Karpas-422 (cell line): ENCODE results near the gene ARMS2. TPM values are rescaled to one million over a fixed set of nuclear protein-coding genes. Genes with fewer than 3 reads are reported as not detected.

Experiments
- DNase-seq: peaks from one replicate; pipeline ENCODE4 v3.0.0-alpha.2; 2015
- H2AFZ ChIP-seq: fragments of 200-600 bp; sonication (generic); 2 replicates; pipeline ENCODE4 v1.6.1; 2014; ENCODE audit warnings: antibody characterized with exemption, low read length, mixed read lengths
- H3K27ac ChIP-seq: fragments of 200-600 bp; sonication (generic); 2 replicates; pipeline ENCODE4 v1.5.1; 2014; ENCODE audit warnings: mild to moderate bottlenecking, low read length, moderate library complexity
- H3K27me3 ChIP-seq: fragments of 200-600 bp; sonication (generic); 2 replicates; pipeline ENCODE4 v1.6.1; 2014; ENCODE audit warnings: low read length, mixed read lengths
- H3K36me3 ChIP-seq: fragments of 200-600 bp; sonication (generic); 2 replicates; pipeline ENCODE4 v1.6.1; 2014; ENCODE audit warnings: low read length, mixed read lengths; ENCODE audit not compliant: insufficient read depth
- H3K4me1 ChIP-seq: fragments of 200-600 bp; sonication (generic); 2 replicates; pipeline ENCODE4 v1.6.1; 2014; ENCODE audit warnings: mild to moderate bottlenecking, low read length, mixed read lengths
- H3K4me2 ChIP-seq: fragments of 200-600 bp; sonication (generic); 2 replicates; pipeline ENCODE4 v1.6.1; 2014; ENCODE audit warnings: low read length, low read depth, mild to moderate bottlenecking; ENCODE audit not compliant: poor library complexity, severe bottlenecking
- H3K4me3 ChIP-seq: fragments of 200-600 bp; sonication (generic); 2 replicates; pipeline ENCODE4 v1.5.1; 2014; ENCODE audit warnings: mild to moderate bottlenecking, antibody characterized with exemption, low read length, mixed read lengths
- H3K79me2 ChIP-seq: fragments of 200-600 bp; sonication (generic); 2 replicates; pipeline ENCODE4 v1.6.1; 2014; ENCODE audit warnings: mild to moderate bottlenecking, low read length, mixed read lengths
- H3K9ac ChIP-seq: fragments of 200-600 bp; sonication (generic); 2 replicates; pipeline ENCODE4 v1.6.0; 2014; ENCODE audit warnings: low read length
- H3K9me2 ChIP-seq: fragments of 200-600 bp; sonication (generic), shearing (Covaris generic); replicated peaks from 2 replicates; pipeline ENCODE4 v1.6.0; 2014; ENCODE audit warnings: mild to moderate bottlenecking, low read length, moderate library complexity; ENCODE audit not compliant: insufficient read depth
- H3K9me3 ChIP-seq: fragments of 300-700, 200-600 bp; sonication (generic); 2 replicates; pipeline ENCODE4 v1.6.1; 2014; ENCODE audit warnings: low read length, mixed read lengths
- H4K20me1 ChIP-seq: fragments of 200-600 bp; sonication (generic); 2 replicates; pipeline ENCODE4 v1.6.1; 2014; ENCODE audit warnings: mild to moderate bottlenecking, antibody characterized with exemption, low read length, low read depth; ENCODE audit not compliant: insufficient read depth
- total RNA-seq: library from RNA; depleted of rRNA; stranded (reverse); fragments of >200 nt; shearing (Covaris generic); gene quantifications from 2 replicates; pipeline ENCODE4 v1.2.3, GENCODE V29; 2014; ENCODE audit warnings: low replicate concordance

Gene ARMS2
- total RNA-seq, 1 experiment from 2014 or later: not detected

GRCh38 chr10:122445904-122446303 is 8.5 kb upstream of the ARMS2 start:
- Histone ChIP-seq H3K4me3 (no peak overlapping the region), H3K9ac (no peak overlapping the region), H4K20me1 (no peaks in the 10 kb centered on the region), H3K27ac (no peak overlapping the region), H3K4me1 (no peaks in the 10 kb centered on the region), H3K79me2 (no peaks in the 10 kb centered on the region), H3K36me3 (no peaks in the 10 kb centered on the region), H3K9me2 (no peaks in the 10 kb centered on the region), H3K9me3 (no peaks in the 10 kb centered on the region), H2AFZ (no peak overlapping the region), H3K4me2 (no peak overlapping the region), H3K27me3 (no peaks in the 10 kb centered on the region)
- DNase-seq: no peak

- H3K4me2 ChIP-seq: no peak overlapping the region
- no peak overlapping the region for H3K27ac ChIP-seq
- no peaks in the 10 kb centered on the region for H3K9me2 ChIP-seq
- H2AFZ ChIP-seq: no peak overlapping the region
- H3K4me3 ChIP-seq: no peak overlapping the region
- DNase-seq: no peak
- no peaks in the 10 kb centered on the region for H3K79me2 ChIP-seq
- no peak overlapping the region for H3K9ac ChIP-seq
- H3K36me3 ChIP-seq: no peaks in the 10 kb centered on the region
- no peaks in the 10 kb centered on the region for H3K27me3 ChIP-seq
- H3K4me1 ChIP-seq: no peaks in the 10 kb centered on the region
- H3K9me3 ChIP-seq: no peaks in the 10 kb centered on the region
- H4K20me1 ChIP-seq: no peaks in the 10 kb centered on the region
Observed at GRCh38 chr10:122446668-122447423, 7.6 kb upstream of the ARMS2 start.

- no peak overlapping the region for H2AFZ ChIP-seq
- H3K27ac ChIP-seq: no peak overlapping the region
- no peaks in the 10 kb centered on the region for H3K36me3 ChIP-seq
- no peak overlapping the region for H3K9ac ChIP-seq
- no peaks in the 10 kb centered on the region for H3K9me2 ChIP-seq
- no peak for DNase-seq
- H4K20me1 ChIP-seq: no peaks in the 10 kb centered on the region
- no peak overlapping the region for H3K4me2 ChIP-seq
- no peaks in the 10 kb centered on the region for H3K27me3 ChIP-seq
- H3K79me2 ChIP-seq: no peaks in the 10 kb centered on the region
- no peaks in the 10 kb centered on the region for H3K4me1 ChIP-seq
- H3K9me3 ChIP-seq: no peaks in the 10 kb centered on the region
- H3K4me3 ChIP-seq: no peak overlapping the region
Observed at GRCh38 chr10:122448600-122448999, 5.9 kb upstream of the ARMS2 start.

- DNase-seq: no peak
- H3K4me3 ChIP-seq: no peak overlapping the region
- no peak overlapping the region for H3K27ac ChIP-seq
- H4K20me1 ChIP-seq: no peaks in the 10 kb centered on the region
- H3K4me2 ChIP-seq: no peak overlapping the region
- H3K36me3 ChIP-seq: no peaks in the 10 kb centered on the region
- H3K9me3 ChIP-seq: no peaks in the 10 kb centered on the region
- H3K4me1 ChIP-seq: no peaks in the 10 kb centered on the region
- no peaks in the 10 kb centered on the region for H3K79me2 ChIP-seq
- no peak overlapping the region for H3K9ac ChIP-seq
- no peaks in the 10 kb centered on the region for H3K27me3 ChIP-seq
- no peak overlapping the region for H2AFZ ChIP-seq
- H3K9me2 ChIP-seq: no peaks in the 10 kb centered on the region
Observed at GRCh38 chr10:122449153-122449552, 5.3 kb upstream of the ARMS2 start.

DNA sequence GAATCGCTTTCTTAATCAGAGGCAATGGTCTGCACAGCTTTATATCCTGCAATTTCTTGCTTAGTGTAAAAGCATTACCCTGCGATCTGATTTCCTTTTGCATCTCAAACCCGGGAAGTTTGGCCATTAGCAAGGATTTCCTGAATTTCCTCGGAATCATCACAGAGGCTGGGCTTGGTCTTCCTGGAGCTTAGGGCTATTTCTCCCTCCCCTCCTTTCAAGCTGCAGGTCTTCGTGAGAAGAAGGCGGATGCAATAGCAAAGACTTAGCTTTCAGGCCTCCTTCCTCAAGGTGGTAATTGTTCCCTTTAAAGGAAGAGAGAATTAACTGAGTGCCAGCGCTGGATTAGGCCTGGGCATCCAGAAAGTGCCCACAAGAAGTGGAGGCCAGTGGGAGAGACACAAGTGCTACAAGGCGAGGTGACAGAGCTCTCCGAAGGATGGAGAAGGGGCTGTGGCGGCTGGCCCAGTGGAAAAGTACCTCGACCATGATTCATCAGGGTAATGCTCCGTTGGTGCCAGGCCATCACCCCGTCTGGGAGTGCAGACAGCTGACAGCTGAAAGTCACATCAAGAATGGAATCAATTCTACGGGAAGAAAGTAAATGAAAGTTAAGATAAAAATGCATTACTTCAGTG is 4.0 kb upstream of the ARMS2 start:
- H2AFZ ChIP-seq: no peak overlapping the region
- no peaks in the 10 kb centered on the region for H3K9me3 ChIP-seq
- no peak overlapping the region for H3K27ac ChIP-seq
- H3K4me1 ChIP-seq: no peaks in the 10 kb centered on the region
- no peak overlapping the region for H3K4me2 ChIP-seq
- no peaks in the 10 kb centered on the region for H3K9me2 ChIP-seq
- H3K27me3 ChIP-seq: no peaks in the 10 kb centered on the region
- H3K79me2 ChIP-seq: no peaks in the 10 kb centered on the region
- no peak overlapping the region for H3K4me3 ChIP-seq
- no peaks in the 10 kb centered on the region for H3K36me3 ChIP-seq
- no peaks in the 10 kb centered on the region for H4K20me1 ChIP-seq
- DNase-seq: no peak
- H3K9ac ChIP-seq: no peak overlapping the region

DNA sequence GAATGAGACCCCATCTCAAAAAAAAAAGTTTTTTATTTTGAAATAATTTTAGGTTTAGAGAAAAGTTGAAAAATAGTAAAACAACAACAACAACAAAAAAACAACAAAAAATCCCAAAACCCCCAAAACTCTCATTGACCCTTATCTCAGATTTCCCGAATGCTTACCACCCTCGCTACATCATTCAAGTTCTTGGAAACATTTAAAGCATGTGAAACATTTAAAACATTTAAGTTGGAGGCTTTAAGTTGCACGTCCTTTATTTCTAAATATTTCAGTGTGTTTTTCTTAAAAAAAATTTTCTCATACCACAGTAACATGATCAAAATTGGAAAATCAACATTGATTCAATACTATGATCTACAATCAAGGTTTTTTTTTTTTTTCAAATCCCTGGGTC is 382 bp upstream of the ARMS2 start:
- no peak overlapping the region for H3K4me3 ChIP-seq
- no peak overlapping the region for H3K9ac ChIP-seq
- no peak overlapping the region for H3K4me2 ChIP-seq
- no peak overlapping the region for H2AFZ ChIP-seq
- H3K9me3 ChIP-seq: no peaks in the 10 kb centered on the region
- no peak for DNase-seq
- no peaks in the 10 kb centered on the region for H4K20me1 ChIP-seq
- no peaks in the 10 kb centered on the region for H3K4me1 ChIP-seq
- H3K9me2 ChIP-seq: no peaks in the 10 kb centered on the region
- H3K27me3 ChIP-seq: no peaks in the 10 kb centered on the region
- no peak overlapping the region for H3K27ac ChIP-seq
- no peaks in the 10 kb centered on the region for H3K36me3 ChIP-seq
- H3K79me2 ChIP-seq: no peaks in the 10 kb centered on the region

- H4K20me1 ChIP-seq: no peaks in the 10 kb centered on the region
Observed at GRCh38 chr10:122455376-122456079, 1.1 kb downstream of the ARMS2 start.

GRCh38 chr10:122457934-122458333 is 3.5 kb downstream of the ARMS2 start:
- Histone ChIP-seq H3K27me3 (no peaks in the 10 kb centered on the region), H2AFZ (no peak overlapping the region), H3K4me1 (no peaks in the 10 kb centered on the region), H3K4me3 (no peak overlapping the region), H4K20me1 (no peaks in the 10 kb centered on the region), H3K9me3 (no peaks in the 10 kb centered on the region), H3K9me2 (no peaks in the 10 kb centered on the region), H3K36me3 (no peaks in the 10 kb centered on the region), H3K9ac (no peak overlapping the region), H3K79me2 (no peaks in the 10 kb centered on the region), H3K27ac (no peak overlapping the region), H3K4me2 (no peak overlapping the region)
- DNase-seq: no peak

More at GRCh38 chr10:122455376-122456079, 1.1 kb downstream of the ARMS2 start:
- no peaks in the 10 kb centered on the region for H3K36me3 ChIP-seq
- H3K9ac ChIP-seq: no peak overlapping the region
- no peak overlapping the region for H2AFZ ChIP-seq
- no peak overlapping the region for H3K4me3 ChIP-seq
- no peaks in the 10 kb centered on the region for H3K9me2 ChIP-seq
- H3K79me2 ChIP-seq: no peaks in the 10 kb centered on the region
- no peaks in the 10 kb centered on the region for H3K4me1 ChIP-seq
- H3K27ac ChIP-seq: no peak overlapping the region
- H3K27me3 ChIP-seq: no peaks in the 10 kb centered on the region
- no peak overlapping the region for H3K4me2 ChIP-seq
- no peaks in the 10 kb centered on the region for H3K9me3 ChIP-seq
- DNase-seq: no peak
